22Rv1 (cell line): Measurements from ENCODE around the gene CARMIL1.

ENCODE experiments used
- ZFX ChIP-seq: fragments of 450-650 bp; IDR thresholded peaks from 2 replicates; pipeline ENCODE4 v1.6.1; 2017; ENCODE audit warnings: antibody characterized with exemption, borderline replicate concordance
- TF ChIP-seq, protein P1 (sequence below): fragments of 450-650 bp; IDR thresholded peaks from 2 replicates; pipeline ENCODE4 v1.5.1; 2017; ENCODE audit warnings: mild to moderate bottlenecking

DNA sequence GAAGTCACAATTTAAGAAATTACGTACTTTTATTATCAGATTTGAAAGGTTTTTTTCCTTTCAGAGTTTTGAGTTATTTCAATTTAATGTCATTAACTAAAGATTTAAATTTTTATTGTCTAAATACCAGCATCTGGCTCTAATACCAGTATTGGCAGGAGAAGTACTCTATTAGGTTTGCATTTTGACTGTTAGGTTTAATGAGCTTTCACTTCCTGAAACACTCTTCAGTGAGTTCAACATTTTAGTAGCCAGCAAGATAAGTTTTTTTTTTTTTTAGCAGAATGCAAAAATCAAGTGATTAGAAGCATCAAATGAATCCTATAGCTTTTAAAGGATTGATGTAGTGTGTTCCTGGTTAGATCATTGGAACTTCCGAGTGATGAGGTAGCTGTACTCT lies 338.8 kb downstream of the CARMIL1 start:
- TF ChIP-seq, protein P1, sequence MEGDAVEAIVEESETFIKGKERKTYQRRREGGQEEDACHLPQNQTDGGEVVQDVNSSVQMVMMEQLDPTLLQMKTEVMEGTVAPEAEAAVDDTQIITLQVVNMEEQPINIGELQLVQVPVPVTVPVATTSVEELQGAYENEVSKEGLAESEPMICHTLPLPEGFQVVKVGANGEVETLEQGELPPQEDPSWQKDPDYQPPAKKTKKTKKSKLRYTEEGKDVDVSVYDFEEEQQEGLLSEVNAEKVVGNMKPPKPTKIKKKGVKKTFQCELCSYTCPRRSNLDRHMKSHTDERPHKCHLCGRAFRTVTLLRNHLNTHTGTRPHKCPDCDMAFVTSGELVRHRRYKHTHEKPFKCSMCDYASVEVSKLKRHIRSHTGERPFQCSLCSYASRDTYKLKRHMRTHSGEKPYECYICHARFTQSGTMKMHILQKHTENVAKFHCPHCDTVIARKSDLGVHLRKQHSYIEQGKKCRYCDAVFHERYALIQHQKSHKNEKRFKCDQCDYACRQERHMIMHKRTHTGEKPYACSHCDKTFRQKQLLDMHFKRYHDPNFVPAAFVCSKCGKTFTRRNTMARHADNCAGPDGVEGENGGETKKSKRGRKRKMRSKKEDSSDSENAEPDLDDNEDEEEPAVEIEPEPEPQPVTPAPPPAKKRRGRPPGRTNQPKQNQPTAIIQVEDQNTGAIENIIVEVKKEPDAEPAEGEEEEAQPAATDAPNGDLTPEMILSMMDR = no peak
- TF ChIP-seq ZFX = no peak
